GM12878 (cell line): ENCODE measurements around the gene SPG7. TPM values are rescaled to one million over a fixed set of nuclear protein-coding genes. Genes with fewer than 3 reads are reported as not detected.
A peak's percentile ranks its signal among the peaks of the same experiment; 100 is the strongest.

ENCODE experiments used
- ATF7 ChIP-seq: fragments of 450-650 bp; IDR thresholded peaks from 2 replicates; pipeline ENCODE4 v1.6.1; 2016; ENCODE audit warnings: low read depth, mild to moderate bottlenecking
- BCL11A ChIP-seq: IDR thresholded peaks from 2 replicates; pipeline ENCODE4 v1.6.1; 2011; ENCODE audit warnings: low read depth, low read length
- CREB1 ChIP-seq: IDR thresholded peaks from 2 replicates; pipeline ENCODE4 v1.6.1; 2012; ENCODE audit warnings: low read depth, mild to moderate bottlenecking, inconsistent platforms
- CREM ChIP-seq: IDR thresholded peaks from 2 replicates; pipeline ENCODE4 v1.6.1; 2014; ENCODE audit warnings: antibody characterized with exemption, low read depth
- FOXK2 ChIP-seq: fragments of 450-650 bp; IDR thresholded peaks from 2 replicates; pipeline ENCODE4 v1.6.1; 2017; ENCODE audit warnings: mild to moderate bottlenecking, moderate library complexity
- HCFC1 ChIP-seq: fragments of 150-350 bp; IDR thresholded peaks from 2 replicates; pipeline ENCODE4 v1.6.1; 2014; ENCODE audit warnings: low read length
- HDAC6 ChIP-seq: fragments of 200-600 bp; sonication (generic); IDR thresholded peaks from one replicate; pipeline ENCODE4 v1.8.0; 2017; ENCODE audit warnings: antibody characterized with exemption; ENCODE audit not compliant: unreplicated experiment
- HDGF ChIP-seq: fragments of 450-650 bp; IDR thresholded peaks from 2 replicates; pipeline ENCODE4 v1.6.1; 2016; ENCODE audit warnings: antibody characterized with exemption
- JUNB ChIP-seq: IDR thresholded peaks from 2 replicates; pipeline ENCODE4 v1.6.1; 2016; ENCODE audit warnings: antibody characterized with exemption, mild to moderate bottlenecking
- MLLT1 ChIP-seq: fragments of 450-650 bp; IDR thresholded peaks from 2 replicates; pipeline ENCODE4 v1.6.1; 2016; ENCODE audit warnings: mild to moderate bottlenecking
- MYB ChIP-seq: fragments of 150-350 bp; IDR thresholded peaks from 2 replicates; pipeline ENCODE4 v1.6.1; 2014; ENCODE audit warnings: mild to moderate bottlenecking, low read depth, low read length, borderline replicate concordance
- PRDM15 ChIP-seq: fragments of 450-650 bp; formaldehyde crosslinking; IDR thresholded peaks from 2 replicates; pipeline ENCODE4 v1.4.0; 2020; ENCODE audit warnings: mild to moderate bottlenecking, moderate library complexity
- RELB ChIP-seq: fragments of 450-650 bp; IDR thresholded peaks from 2 replicates; pipeline ENCODE4 v1.6.1; 2017; ENCODE audit warnings: low read depth, mild to moderate bottlenecking, moderate library complexity
- SIX5 ChIP-seq: IDR thresholded peaks from 2 replicates; pipeline ENCODE4 v1.6.1; 2011; ENCODE audit warnings: mild to moderate bottlenecking, low read depth, low read length, moderate library complexity; ENCODE audit not compliant: severe bottlenecking
- SUPT20H ChIP-seq: IDR thresholded peaks from 2 replicates; pipeline ENCODE4 v1.6.1; 2011; ENCODE audit warnings: low read depth, mild to moderate bottlenecking, low read length, moderate library complexity, borderline replicate concordance; ENCODE audit not compliant: control insufficient read depth
- YY1 ChIP-seq: IDR thresholded peaks from 2 replicates; pipeline ENCODE4 v1.6.1; 2011; ENCODE audit warnings: low read depth, mild to moderate bottlenecking, low read length
- ZBTB40 ChIP-seq: fragments of 450-650 bp; IDR thresholded peaks from 2 replicates; pipeline ENCODE4 v1.6.1; 2016; ENCODE audit warnings: mild to moderate bottlenecking, moderate library complexity, borderline replicate concordance
- ZNF207 ChIP-seq: fragments of 450-650 bp; IDR thresholded peaks from 2 replicates; pipeline ENCODE4 v1.6.1; 2014; ENCODE audit warnings: antibody characterized with exemption, mild to moderate bottlenecking, borderline replicate concordance
- ZNF384 ChIP-seq: IDR thresholded peaks from 2 replicates; pipeline ENCODE4 v1.6.1; 2012; ENCODE audit warnings: low read depth, mild to moderate bottlenecking, low read length, improper control_type of control experiment, borderline replicate concordance
- ZZZ3 ChIP-seq: IDR thresholded peaks from 2 replicates; pipeline ENCODE4 v1.6.1; 2011; ENCODE audit warnings: low read depth; ENCODE audit not compliant: control insufficient read depth, insufficient read length
- polyA plus RNA-seq, 11 experiments: library from polyadenylated mRNA; depleted of rRNA in 4 of 11; unstranded in 6 of 11; stranded (reverse) in 5 of 11; fragments of >200 nt; fragmentation: Nextera tagmentation in 4 of 11; fragmentation: Illumina TruSeq in 1 of 11; extraction: Ambion mirVana in 4 of 11; extraction: Trizol in 1 of 11; gene quantifications; 1 replicate in 1 of 11; 2 replicates in 10 of 11; pipeline versions ENCODE4 v1.2.1 to v1.2.3, GENCODE V29; 2011 to 2016; ENCODE audit warnings: inconsistent platforms in 2 of 11, missing spikeins in 2 of 11, low read depth in 1 of 11
- total RNA-seq, 4 experiments: library from RNA; depleted of rRNA in 3 of 4; stranded (reverse); fragments of >200 nt in 3 of 4; fragmentation: Illumina TruSeq in 1 of 4; extraction: Trizol in 1 of 4; gene quantifications; 2 replicates each; pipeline versions ENCODE4 v1.2.1 to v1.2.3, GENCODE V29; 2013 to 2021

Gene SPG7
- total and polyA plus RNA-seq, 10 of the 15 experiments (the other 5 are each of a cell fraction or from before 2014, with no cell fraction given): 5.9 to 75.9 (median 52.5) TPM

- no peak for TF ChIP-seq PRDM15 (CRISPR knock-in tag)
- peak; percentile 65 for TF ChIP-seq HCFC1
- no peak for TF ChIP-seq ZNF384
- peak; percentile 82 for TF ChIP-seq CREM
- TF ChIP-seq CREB1: peak; percentile 91
- TF ChIP-seq ZNF207: peak; percentile 68; the same call in 1 of the 2 replicates
- TF ChIP-seq HDAC6: peak; percentile 68
- TF ChIP-seq ZBTB40: peak; percentile 77
- TF ChIP-seq JUNB: no peak
- no peak for TF ChIP-seq SUPT20H
- no peak for TF ChIP-seq MYB
- peak; percentile 40 for TF ChIP-seq SIX5
- no peak; the same call in 1 of the 2 replicates for TF ChIP-seq MLLT1
- TF ChIP-seq ZZZ3: no peak
- TF ChIP-seq ATF7: peak; percentile 61
- peak; percentile 76 for TF ChIP-seq FOXK2
- peak; percentile 76; the same call in 1 of the 2 replicates for TF ChIP-seq RELB
- TF ChIP-seq YY1: peak; percentile 91
- TF ChIP-seq HDGF: peak; percentile 62; the same call in 1 of the 2 replicates
- TF ChIP-seq BCL11A: no peak
Observed at GRCh38 chr16:89560378-89561141, 52.4 kb downstream of the SPG7 start, which contains the start of gene RPL13 (continued).
